HepG2 (cell line): Measurements from ENCODE around the gene CTSA. TPM values are rescaled to one million over a fixed set of nuclear protein-coding genes. Genes with fewer than 3 reads are reported as not detected.
A peak's percentile ranks its signal among the peaks of the same experiment; 100 is the strongest.

Source experiments
- AGO1 ChIP-seq: fragments of 200-400 bp; formaldehyde crosslinking; IDR thresholded peaks from 2 replicates; pipeline ENCODE4 v1.6.1; 2017; ENCODE audit warnings: mild to moderate bottlenecking, low read depth, low read length, moderate library complexity; ENCODE audit not compliant: poor library complexity, severe bottlenecking
- AGO2 ChIP-seq: fragments of 200-400 bp; formaldehyde crosslinking; optimal IDR thresholded peaks from 2 replicates; pipeline ENCODE3; 2017; ENCODE audit warnings: mild to moderate bottlenecking, low read depth, low read length, moderate library complexity
- ARID2 ChIP-seq: sonication (generic); formaldehyde crosslinking; IDR thresholded peaks from 2 replicates; pipeline ENCODE4 v1.8.1; 2022; ENCODE audit warnings: mild to moderate bottlenecking, missing genetic modification reagents, borderline replicate concordance
- BHLHE40 ChIP-seq: IDR thresholded peaks from 2 replicates; pipeline ENCODE4 v1.6.1; 2011; ENCODE audit warnings: low read length, improper control_type of control experiment
- HNRNPL ChIP-seq: fragments of 200-400 bp; formaldehyde crosslinking; IDR thresholded peaks from 2 replicates; pipeline ENCODE4 v1.6.1; 2017; ENCODE audit warnings: mild to moderate bottlenecking, low read depth, low read length
- KLF11 ChIP-seq: IDR thresholded peaks from 2 replicates; pipeline ENCODE4 v1.6.1; 2016; ENCODE audit warnings: missing compliant biosample characterization
- KLF16 ChIP-seq, 2 experiments: sonication (generic) in 1 of 2; formaldehyde crosslinking in 1 of 2; IDR thresholded peaks; 2 replicates each; pipeline versions ENCODE4 v1.6.1 to v1.8.0; 2016 to 2023; ENCODE audit warnings: missing genetic modification reagents in 2 of 2, missing compliant biosample characterization in 1 of 2
- NRL ChIP-seq: sonication (generic); formaldehyde crosslinking; IDR thresholded peaks from 2 replicates; pipeline ENCODE4 v1.5.0; 2020; ENCODE audit warnings: missing genetic modification reagents, mild to moderate bottlenecking, moderate library complexity, borderline replicate concordance
- PATZ1 ChIP-seq: sonication (generic); formaldehyde crosslinking; IDR thresholded peaks from 2 replicates; pipeline ENCODE4 v1.4.0; 2020; ENCODE audit warnings: missing genetic modification reagents
- PHF8 ChIP-seq: sonication (generic); formaldehyde crosslinking; IDR thresholded peaks from 2 replicates; pipeline ENCODE4 v1.5.0; 2020; ENCODE audit warnings: missing genetic modification reagents
- POLR2A ChIP-seq, 2 experiments: IDR thresholded peaks; 2 replicates each; pipeline ENCODE4 v1.6.1; 2011; ENCODE audit warnings: low read depth in 2 of 2, low read length in 2 of 2, mild to moderate bottlenecking in 1 of 2, moderate library complexity in 1 of 2; ENCODE audit not compliant: insufficient read depth in 1 of 2
- SMAD1 ChIP-seq: sonication (generic); formaldehyde crosslinking; IDR thresholded peaks from 2 replicates; pipeline ENCODE4 v1.4.0; 2020; ENCODE audit warnings: missing genetic modification reagents, low read depth, mild to moderate bottlenecking, borderline replicate concordance
- STAG1 ChIP-seq: sonication (generic); formaldehyde crosslinking; IDR thresholded peaks from 2 replicates; pipeline ENCODE4 v1.4.0; 2020; ENCODE audit warnings: missing genetic modification reagents
- ZFP41 ChIP-seq: sonication (generic); formaldehyde crosslinking; IDR thresholded peaks from 2 replicates; pipeline ENCODE4 v1.4.0; 2020; ENCODE audit warnings: mild to moderate bottlenecking, missing genetic modification reagents, borderline replicate concordance
- ZNF263 ChIP-seq: sonication (generic); formaldehyde crosslinking; IDR thresholded peaks from 2 replicates; pipeline ENCODE4 v1.4.0; 2020; ENCODE audit warnings: missing genetic modification reagents
- ZNF280B ChIP-seq: sonication (generic); formaldehyde crosslinking; IDR thresholded peaks from 2 replicates; pipeline ENCODE4 v1.5.0; 2020; ENCODE audit warnings: missing genetic modification reagents, mild to moderate bottlenecking, borderline replicate concordance
- ZNF569 ChIP-seq: sonication (generic); formaldehyde crosslinking; IDR thresholded peaks from 2 replicates; pipeline ENCODE4 v1.5.0; 2020; ENCODE audit warnings: mild to moderate bottlenecking, missing genetic modification reagents, moderate library complexity, borderline replicate concordance
- ZNF687 ChIP-seq: sonication (generic); formaldehyde crosslinking; IDR thresholded peaks from 2 replicates; pipeline ENCODE4 v1.5.1; 2020; ENCODE audit warnings: mild to moderate bottlenecking, missing genetic modification reagents, moderate library complexity
- ZNF7 ChIP-seq: IDR thresholded peaks from 2 replicates; pipeline ENCODE4 v1.6.1; 2016; ENCODE audit warnings: missing biosample characterization, missing genetic modification reagents
- ZNF720 ChIP-seq: sonication (generic); formaldehyde crosslinking; IDR thresholded peaks from 2 replicates; pipeline ENCODE4 v1.4.0; 2020; ENCODE audit warnings: missing genetic modification reagents
- ZNF766 ChIP-seq: sonication (generic); formaldehyde crosslinking; IDR thresholded peaks from 2 replicates; pipeline ENCODE4 v1.5.0; 2020; ENCODE audit warnings: missing genetic modification reagents, borderline replicate concordance
- ZNF83 ChIP-seq: sonication (generic); formaldehyde crosslinking; IDR thresholded peaks from 2 replicates; pipeline ENCODE4 v1.4.0; 2020; ENCODE audit warnings: missing genetic modification reagents, mild to moderate bottlenecking, borderline replicate concordance
- polyA plus RNA-seq, 8 experiments: library from polyadenylated mRNA; depleted of rRNA in 3 of 8; stranded (reverse) in 7 of 8; unstranded in 1 of 8; fragments of >200 nt; fragmentation: Illumina TruSeq in 4 of 8; extraction: Trizol in 4 of 8; gene quantifications; 2 replicates each; pipeline versions ENCODE4 v1.2.1 to v1.2.3, GENCODE V29; 2011 to 2016; ENCODE audit warnings: low read depth in 4 of 8, missing spikeins in 1 of 8, mixed read lengths in 1 of 8; ENCODE audit not compliant: insufficient read depth in 1 of 8
- total RNA-seq, 5 experiments: library from RNA; depleted of rRNA; stranded (reverse); fragments of >200 nt; fragmentation: Illumina TruSeq; extraction: Trizol; gene quantifications; 2 replicates each; pipeline ENCODE4 v1.2.3, GENCODE V29; 2016; ENCODE audit warnings: low read depth in 1 of 5

The CTSA gene
- total and polyA plus RNA-seq, 2 of the 13 experiments (the other 11 are each of a cell fraction or from before 2014, with no cell fraction given) = 202 to 231 TPM

- TF ChIP-seq SMAD1 (0 out of 2 replicates have a peak, but pooled peaks have one; percentile 19), AGO2 (peak; percentile 98), POLR2A (IDR thresholded peaks at IDR 0.05; ENCODE audit: insufficient read depth in 1 of 2, low read depth in 2 of 2, low read length in 2 of 2) (peak in 1 of 2 experiments; percentile 47; a peak in 2 of 4 replicates), ZFP41 (CRISPR knock-in tag) (0 out of 2 replicates have a peak, but pooled peaks have one; percentile 47), PHF8 (0 out of 2 replicates have a peak, but pooled peaks have one; percentile 16), ZNF280B (peak; percentile 77), STAG1 (peak; percentile 29; the same call in 1 of the 2 replicates), ZNF83 (CRISPR knock-in tag) (0 out of 2 replicates have a peak, but pooled peaks have one; percentile 23), KLF16 (CRISPR knock-in tag; IDR thresholded peaks at IDR 0.05) (no peak), ZNF687 (CRISPR knock-in tag) (peak; percentile 38), NRL (0 out of 2 replicates have a peak, but pooled peaks have one; percentile 45), ZNF7 (CRISPR knock-in tag) (no peak), BHLHE40 (no peak), HNRNPL (peak; percentile 72; the same call in 1 of the 2 replicates), ZNF263 (CRISPR knock-in tag) (no peak), ARID2 (CRISPR knock-in tag) (no peak), ZNF766 (CRISPR knock-in tag) (no peak), PATZ1 (CRISPR knock-in tag) (peak; percentile 19; the same call in 1 of the 2 replicates), ZNF569 (CRISPR knock-in tag) (no peak), ZNF720 (CRISPR knock-in tag) (no peak), KLF11 (CRISPR knock-in tag) (no peak), AGO1 (peak; percentile 59)
Observed at GRCh38 chr20:45886590-45887345, 4.4 kb upstream of the CTSA start (continued).
